Activated CD4-positive, alpha-beta T cell treated with anti-CD3 and anti-CD28 coated beads for 4 hours (primary cell): ENCODE results near the gene NAV3.

Source experiments
- DNase-seq, 2 donors: peaks; one replicate each; pipeline ENCODE4 v3.0.0-alpha.2; 2020

Gene NAV3

GRCh38 chr12:77993658-77994057 is 163.0 kb downstream of the NAV3 start:
- DNase-seq = no peak

- no peak for DNase-seq
These were observed 164.9 kb downstream of the NAV3 start for GRCh38 chr12:77995436-77996167.

GRCh38 chr12:77996670-77997069 is 166.0 kb downstream of the NAV3 start:
- no peak for DNase-seq

GRCh38 chr12:77998236-77998786 is 167.6 kb downstream of the NAV3 start:
- no peak for DNase-seq

GRCh38 chr12:77999074-77999715 is 168.5 kb downstream of the NAV3 start:
- no peak for DNase-seq

GRCh38 chr12:78002878-78003277 is 172.2 kb downstream of the NAV3 start:
- no peak for DNase-seq

- no peak for DNase-seq
These were observed 173.8 kb downstream of the NAV3 start for GRCh38 chr12:78004249-78005093.

GRCh38 chr12:78005094-78005492 is 174.4 kb downstream of the NAV3 start:
- no peak for DNase-seq

- no peak for DNase-seq
These were observed 176.5 kb downstream of the NAV3 start for GRCh38 chr12:78007173-78007572.

GRCh38 chr12:78009031-78009430 is 178.3 kb downstream of the NAV3 start:
- DNase-seq = no peak

- DNase-seq = no peak
These were observed 187.6 kb downstream of the NAV3 start for GRCh38 chr12:78018171-78018910.

- DNase-seq = no peak
These were observed 188.2 kb downstream of the NAV3 start for GRCh38 chr12:78018939-78019338.

GRCh38 chr12:78028426-78028825 is 197.7 kb downstream of the NAV3 start:
- DNase-seq = no peak

- no peak for DNase-seq
These were observed 203.3 kb downstream of the NAV3 start for GRCh38 chr12:78034025-78034424.

GRCh38 chr12:78035901-78036606 is 205.4 kb downstream of the NAV3 start:
- DNase-seq = no peak

- DNase-seq = no peak
These were observed 206.2 kb downstream of the NAV3 start for GRCh38 chr12:78036874-78037273.

- no peak for DNase-seq
These were observed 207.0 kb downstream of the NAV3 start for GRCh38 chr12:78037707-78038106.

- no peak for DNase-seq
These were observed 207.8 kb downstream of the NAV3 start for GRCh38 chr12:78038541-78038940.

GRCh38 chr12:78038986-78039385 is 208.3 kb downstream of the NAV3 start:
- no peak for DNase-seq

- no peak for DNase-seq
These were observed 209.4 kb downstream of the NAV3 start for GRCh38 chr12:78040111-78040510.

- no peak for DNase-seq
These were observed 220.1 kb downstream of the NAV3 start for GRCh38 chr12:78050790-78051189.

GRCh38 chr12:78055545-78055944 is 224.9 kb downstream of the NAV3 start:
- no peak for DNase-seq
